GM23248 (cell line): ENCODE results near the gene ELMO1.

Experiments used
- EZH2 ChIP-seq: fragments of 200-600 bp; sonication (generic); IDR thresholded peaks from 2 replicates; pipeline ENCODE4 v1.6.1; 2018; ENCODE audit warnings: antibody characterized with exemption, mild to moderate bottlenecking; ENCODE audit not compliant: insufficient read depth, poor library complexity, severe bottlenecking
- EZH2phosphoT487 ChIP-seq: fragments of 200-600 bp; sonication (generic); IDR thresholded peaks from 2 replicates; pipeline ENCODE4 v1.6.1; 2018; ENCODE audit warnings: antibody characterized with exemption, moderate library complexity, mild to moderate bottlenecking, low read depth; ENCODE audit not compliant: insufficient read depth

DNA sequence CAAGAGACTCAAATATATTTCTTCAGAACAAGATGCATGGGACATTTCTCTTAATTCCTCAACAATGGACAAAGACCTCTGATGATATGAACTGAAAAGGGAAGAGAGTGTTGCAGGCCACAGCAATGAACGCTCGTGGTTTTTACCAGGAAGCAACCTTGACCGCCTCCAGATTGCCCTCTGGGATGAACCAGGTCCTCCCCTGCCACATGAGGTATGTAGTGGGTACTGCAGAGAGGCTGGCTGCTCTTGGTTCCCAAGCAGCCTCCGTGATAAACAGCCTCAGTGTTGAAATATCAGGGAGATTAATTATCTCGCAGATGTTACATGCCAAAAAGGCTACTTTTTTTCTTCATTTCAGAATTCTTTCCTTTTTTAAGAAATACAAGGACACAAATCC, 338.8 kb downstream of the ELMO1 start:
- TF ChIP-seq EZH2 (no peak), EZH2phosphoT487 (no peak)
